HG03432 (cell line): ENCODE results near the gene LCLAT1.
A peak's percentile ranks its signal among the peaks of the same experiment; 100 is the strongest.
"Not testable (repeated sequence)": the region's sequence is repeated elsewhere in the genome, so short reads cannot be mapped to it uniquely, and the experiment has no call there.

Source experiments
- ATAC-seq: cut with Tn5 transposase; IDR thresholded peaks from one replicate; pipeline ENCODE4 v1.9.1; 2021; ENCODE audit warnings: mild to moderate bottlenecking, moderate library complexity; ENCODE audit not compliant: unreplicated experiment

LCLAT1 gene

GRCh38 chr2:30583204-30583749, 136.2 kb downstream of the LCLAT1 start:
- no peak for ATAC-seq

- ATAC-seq: peak; percentile 70
Measured at GRCh38 chr2:30584116-30584515, 137.1 kb downstream of the LCLAT1 start.

- ATAC-seq: no peak
Measured at GRCh38 chr2:30588994-30589393, 141.9 kb downstream of the LCLAT1 start.

GRCh38 chr2:30590407-30590806, 143.4 kb downstream of the LCLAT1 start:
- ATAC-seq: no peak

GRCh38 chr2:30591186-30591585, 144.1 kb downstream of the LCLAT1 start:
- ATAC-seq: no peak

- ATAC-seq: no peak
Measured at GRCh38 chr2:30601375-30601774, 154.3 kb downstream of the LCLAT1 start.

GRCh38 chr2:30605197-30605596, 158.2 kb downstream of the LCLAT1 start:
- no peak for ATAC-seq

- ATAC-seq: no peak
Measured at GRCh38 chr2:30608643-30609042, 161.6 kb downstream of the LCLAT1 start.

GRCh38 chr2:30611583-30611982, 164.5 kb downstream of the LCLAT1 start:
- ATAC-seq: no peak

GRCh38 chr2:30612371-30612770, 165.3 kb downstream of the LCLAT1 start:
- ATAC-seq: no peak

GRCh38 chr2:30613001-30613400, 166.0 kb downstream of the LCLAT1 start:
- no peak for ATAC-seq

GRCh38 chr2:30614227-30614626, 167.2 kb downstream of the LCLAT1 start:
- not testable (repeated sequence) for ATAC-seq

- no peak for ATAC-seq
Measured at GRCh38 chr2:30615926-30616325, 168.9 kb downstream of the LCLAT1 start.

- no peak for ATAC-seq
Measured at GRCh38 chr2:30620102-30620501, 173.1 kb downstream of the LCLAT1 start.

GRCh38 chr2:30621836-30622235, 174.8 kb downstream of the LCLAT1 start:
- no peak for ATAC-seq

- no peak for ATAC-seq
Measured at GRCh38 chr2:30622452-30622851, 175.4 kb downstream of the LCLAT1 start.

- ATAC-seq: no peak
Measured at GRCh38 chr2:30625276-30625675, 178.2 kb downstream of the LCLAT1 start.

GRCh38 chr2:30625701-30626100, 178.7 kb downstream of the LCLAT1 start:
- ATAC-seq: no peak

- ATAC-seq: no peak
Measured at GRCh38 chr2:30626397-30626796, 179.4 kb downstream of the LCLAT1 start.

GRCh38 chr2:30627151-30627550, 180.1 kb downstream of the LCLAT1 start:
- ATAC-seq: no peak

- no peak for ATAC-seq
Measured at GRCh38 chr2:30628341-30628740, 181.3 kb downstream of the LCLAT1 start.

GRCh38 chr2:30629866-30630265, 182.8 kb downstream of the LCLAT1 start:
- no peak for ATAC-seq

- peak; percentile 76 for ATAC-seq
Measured at GRCh38 chr2:30631051-30631671, 184.1 kb downstream of the LCLAT1 start.
